Loucy (cell line): Measurements from ENCODE around the gene CLEC16A.
"Not testable (repeated sequence)": the region's sequence is repeated elsewhere in the genome, so short reads cannot be mapped to it uniquely, and the experiment has no call there.

Experiments used
- H2AFZ ChIP-seq: fragments of 200-600 bp; sonication (generic); 2 replicates; pipeline ENCODE4 v1.6.0; 2016; ENCODE audit warnings: antibody characterized with exemption, mild to moderate bottlenecking, low read length, moderate library complexity
- H3F3A ChIP-seq: fragments of 200-600 bp; 2 replicates; pipeline ENCODE4 v1.6.0; 2016; ENCODE audit warnings: antibody characterized with exemption, low read depth, mild to moderate bottlenecking
- H3K27me3 ChIP-seq: fragments of 200-600 bp; sonication (generic); 2 replicates; pipeline ENCODE4 v1.6.1; 2014; ENCODE audit warnings: low read length, mild to moderate bottlenecking; ENCODE audit not compliant: insufficient read depth, poor library complexity, severe bottlenecking
- H3K36me3 ChIP-seq: fragments of 200-600 bp; sonication (generic); 2 replicates; pipeline ENCODE4 v1.6.1; 2016; ENCODE audit warnings: low read length; ENCODE audit not compliant: insufficient read depth
- H3K4me1 ChIP-seq: fragments of 200-600 bp; sonication (generic); 2 replicates; pipeline ENCODE4 v1.5.1; 2014; ENCODE audit warnings: low read length, mild to moderate bottlenecking; ENCODE audit not compliant: insufficient read depth, poor library complexity, severe bottlenecking
- H3K4me2 ChIP-seq: fragments of 200-600 bp; sonication (generic); 2 replicates; pipeline ENCODE4 v1.6.0; 2014; ENCODE audit warnings: antibody characterized with exemption, low read length, low read depth, mild to moderate bottlenecking; ENCODE audit not compliant: poor library complexity, severe bottlenecking
- H3K4me3 ChIP-seq: fragments of 200-600 bp; sonication (generic); 2 replicates; pipeline ENCODE4 v1.5.1; 2014; ENCODE audit warnings: low read length, mild to moderate bottlenecking, mixed read lengths; ENCODE audit not compliant: poor library complexity, severe bottlenecking
- H3K79me2 ChIP-seq: fragments of 200-600 bp; sonication (generic); 2 replicates; pipeline ENCODE4 v1.6.1; 2014; ENCODE audit warnings: low read length; ENCODE audit not compliant: insufficient read depth
- H3K9ac ChIP-seq: fragments of 200-600 bp; sonication (generic); 2 replicates; pipeline ENCODE4 v1.6.0; 2014; ENCODE audit warnings: mild to moderate bottlenecking, low read depth, low read length, moderate library complexity; ENCODE audit not compliant: poor library complexity, severe bottlenecking
- H3K9me2 ChIP-seq: fragments of 200-600 bp; sonication (generic); replicated peaks from 2 replicates; pipeline ENCODE4 v1.6.1; 2016; ENCODE audit warnings: low read depth, low read length, mixed read lengths
- H3K9me3 ChIP-seq: fragments of 200-600 bp; sonication (generic); 2 replicates; pipeline ENCODE4 v1.6.1; 2014; ENCODE audit warnings: mild to moderate bottlenecking, antibody characterized with exemption, low read length, low read depth; ENCODE audit not compliant: insufficient read depth
- H4K20me1 ChIP-seq: fragments of 200-600 bp; sonication (generic); 2 replicates; pipeline ENCODE4 v1.6.0; 2014; ENCODE audit warnings: antibody characterized with exemption, low read length, mild to moderate bottlenecking; ENCODE audit not compliant: insufficient read depth, poor library complexity, severe bottlenecking
- EZH2phosphoT487 ChIP-seq: fragments of 200-600 bp; IDR thresholded peaks from 2 replicates; pipeline ENCODE4 v1.6.1; 2018; ENCODE audit warnings: antibody characterized with exemption, mild to moderate bottlenecking, moderate library complexity, borderline replicate concordance
- TF ChIP-seq, protein P1 (sequence below): fragments of 200-600 bp; sonication (generic); conservative IDR thresholded peaks from 2 replicates; pipeline ENCODE4 v1.5.1; 2014; ENCODE audit warnings: mild to moderate bottlenecking, antibody characterized with exemption, low read length

The CLEC16A gene

DNA sequence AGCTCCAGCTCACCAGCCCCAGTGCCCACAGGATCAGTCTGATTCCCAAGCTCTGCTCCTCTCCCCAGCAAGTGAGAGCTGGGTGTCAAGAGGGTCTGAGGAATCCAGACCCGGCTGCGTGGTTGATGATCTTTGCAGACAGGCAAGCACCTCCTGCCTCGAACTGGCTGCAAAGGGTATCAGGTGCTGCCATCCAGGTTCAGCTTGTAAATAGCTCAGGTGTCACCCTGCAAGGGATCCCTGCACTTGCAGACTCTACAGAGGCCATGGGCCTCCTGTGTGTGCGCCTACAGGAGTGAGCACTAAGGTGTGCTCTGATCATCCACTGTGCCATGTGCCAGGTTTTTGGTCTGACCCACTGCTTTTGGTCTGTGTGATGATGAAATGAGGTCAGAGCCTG, 18.3 kb upstream of the CLEC16A start:
- no peaks in the 10 kb centered on the region for H3K36me3 ChIP-seq
- no peak overlapping the region for H3K4me3 ChIP-seq
- no peak overlapping the region for H3K9ac ChIP-seq
- no peaks in the 10 kb centered on the region for H3F3A ChIP-seq
- no peak overlapping the region for H2AFZ ChIP-seq
- H3K79me2 ChIP-seq: no peaks in the 10 kb centered on the region
- no peaks in the 10 kb centered on the region for H3K9me2 ChIP-seq
- no peaks in the 10 kb centered on the region for H4K20me1 ChIP-seq
- TF ChIP-seq EZH2phosphoT487: no peak
- TF ChIP-seq, protein P1, sequence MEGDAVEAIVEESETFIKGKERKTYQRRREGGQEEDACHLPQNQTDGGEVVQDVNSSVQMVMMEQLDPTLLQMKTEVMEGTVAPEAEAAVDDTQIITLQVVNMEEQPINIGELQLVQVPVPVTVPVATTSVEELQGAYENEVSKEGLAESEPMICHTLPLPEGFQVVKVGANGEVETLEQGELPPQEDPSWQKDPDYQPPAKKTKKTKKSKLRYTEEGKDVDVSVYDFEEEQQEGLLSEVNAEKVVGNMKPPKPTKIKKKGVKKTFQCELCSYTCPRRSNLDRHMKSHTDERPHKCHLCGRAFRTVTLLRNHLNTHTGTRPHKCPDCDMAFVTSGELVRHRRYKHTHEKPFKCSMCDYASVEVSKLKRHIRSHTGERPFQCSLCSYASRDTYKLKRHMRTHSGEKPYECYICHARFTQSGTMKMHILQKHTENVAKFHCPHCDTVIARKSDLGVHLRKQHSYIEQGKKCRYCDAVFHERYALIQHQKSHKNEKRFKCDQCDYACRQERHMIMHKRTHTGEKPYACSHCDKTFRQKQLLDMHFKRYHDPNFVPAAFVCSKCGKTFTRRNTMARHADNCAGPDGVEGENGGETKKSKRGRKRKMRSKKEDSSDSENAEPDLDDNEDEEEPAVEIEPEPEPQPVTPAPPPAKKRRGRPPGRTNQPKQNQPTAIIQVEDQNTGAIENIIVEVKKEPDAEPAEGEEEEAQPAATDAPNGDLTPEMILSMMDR: no peak
- H3K4me1 ChIP-seq: no peaks in the 10 kb centered on the region
- no peak overlapping the region for H3K4me2 ChIP-seq
- no peaks in the 10 kb centered on the region for H3K27me3 ChIP-seq
- H3K9me3 ChIP-seq: no peaks in the 10 kb centered on the region

DNA sequence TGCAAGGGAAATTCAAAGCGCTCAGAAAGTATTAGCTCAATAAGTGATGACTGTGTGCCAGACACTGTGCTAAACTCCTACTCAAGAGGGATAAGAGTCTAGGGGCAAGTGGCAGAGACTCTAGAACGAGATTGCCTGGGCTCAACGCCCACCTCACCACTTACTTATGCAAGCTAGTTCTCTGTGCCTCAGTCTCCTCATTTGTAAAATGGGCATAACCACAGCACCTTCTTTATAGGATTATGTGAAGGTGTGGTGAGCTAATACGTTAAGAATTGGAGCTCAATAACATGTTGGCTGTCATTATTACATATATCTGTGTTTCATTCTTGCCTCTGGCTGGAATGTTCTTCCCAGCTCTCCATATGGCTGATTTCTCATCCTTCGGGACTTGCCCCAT, 17.5 kb upstream of the CLEC16A start:
- Histone ChIP-seq H3K36me3 (no peaks in the 10 kb centered on the region), H3K9ac (no peak overlapping the region), H3K4me2 (no peak overlapping the region), H3K4me3 (no peak overlapping the region), H3K9me3 (no peaks in the 10 kb centered on the region), H2AFZ (no peak overlapping the region), H3K79me2 (no peaks in the 10 kb centered on the region), H3F3A (no peaks in the 10 kb centered on the region), H4K20me1 (no peaks in the 10 kb centered on the region), H3K27me3 (no peaks in the 10 kb centered on the region), H3K4me1 (no peaks in the 10 kb centered on the region), H3K9me2 (no peaks in the 10 kb centered on the region)
- TF ChIP-seq, protein P1: no peak
- TF ChIP-seq EZH2phosphoT487: no peak

DNA sequence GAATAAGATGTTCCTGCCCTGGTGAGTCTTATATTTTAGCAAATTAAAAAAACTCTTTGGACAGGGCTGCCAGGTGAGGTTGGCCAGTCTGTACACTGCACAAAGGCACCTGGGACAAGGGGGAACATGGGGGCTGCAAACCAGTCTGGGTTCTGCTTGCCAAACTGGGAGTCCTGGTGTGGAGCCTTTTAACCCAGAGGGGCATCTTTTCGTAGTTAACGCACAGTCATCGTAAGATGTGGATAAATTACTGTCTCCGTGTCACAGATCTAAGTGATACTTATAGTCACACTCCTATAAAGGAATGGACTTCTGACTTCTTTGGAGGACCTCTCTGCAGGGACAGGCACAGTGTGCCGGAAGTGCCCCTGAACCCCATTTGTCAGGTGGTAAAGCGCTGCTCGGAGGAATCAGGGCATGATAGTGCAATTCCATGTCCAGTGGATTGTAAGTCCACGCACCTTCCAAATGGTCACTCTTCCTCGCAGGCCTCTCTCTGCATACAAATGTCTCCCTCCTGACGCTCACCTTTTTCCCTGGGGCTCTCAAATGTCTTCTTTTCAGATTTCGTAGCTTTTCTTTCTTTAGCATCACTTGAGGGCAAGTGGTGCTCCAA, 16.8 kb upstream of the CLEC16A start:
- Histone ChIP-seq H3K9me2 (no peaks in the 10 kb centered on the region), H3K4me1 (no peaks in the 10 kb centered on the region), H3K27me3 (no peaks in the 10 kb centered on the region), H3K9me3 (no peaks in the 10 kb centered on the region), H3K9ac (no peak overlapping the region), H4K20me1 (no peaks in the 10 kb centered on the region), H3F3A (no peaks in the 10 kb centered on the region), H3K79me2 (no peaks in the 10 kb centered on the region), H3K4me2 (no peak overlapping the region), H2AFZ (no peak overlapping the region), H3K36me3 (no peaks in the 10 kb centered on the region), H3K4me3 (no peak overlapping the region)
- no peak for TF ChIP-seq EZH2phosphoT487

DNA sequence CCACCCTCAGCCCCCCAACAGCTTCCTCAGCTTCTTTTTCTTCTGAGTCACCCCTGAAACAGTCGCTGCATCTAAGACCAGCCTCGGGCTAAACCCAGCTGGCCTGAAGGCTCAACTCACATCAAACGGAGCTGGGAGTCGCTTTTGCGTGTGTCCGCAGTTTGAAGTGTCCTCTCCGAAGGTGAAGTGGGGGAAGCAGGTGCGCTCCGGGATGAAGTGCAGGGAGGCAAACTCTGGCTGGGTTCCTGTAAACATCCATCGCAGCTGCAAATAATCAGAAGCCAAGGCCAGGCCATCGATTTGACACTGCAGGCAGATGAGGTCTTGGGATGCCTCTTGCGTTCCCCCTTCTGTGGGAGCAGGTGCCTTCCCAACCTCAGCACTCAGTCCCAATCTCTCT, 15.3 kb upstream of the CLEC16A start:
- not testable (repeated sequence) for H3K27me3 ChIP-seq, H3K9ac ChIP-seq, H3F3A ChIP-seq

More for the DNA sequence above, 15.3 kb upstream of the CLEC16A start:
- H4K20me1 ChIP-seq, H3K9me2 ChIP-seq, H3K36me3 ChIP-seq, H3K9me3 ChIP-seq, H2AFZ ChIP-seq, H3K4me1 ChIP-seq, H3K4me2 ChIP-seq, H3K79me2 ChIP-seq, H3K4me3 ChIP-seq: not testable (repeated sequence)
